ENCODE results near the gene ZDHHC17. TPM values are rescaled to one million over a fixed set of nuclear protein-coding genes. Genes with fewer than 3 reads are reported as not detected.

ZDHHC17 gene
- total RNA-seq, 1 donor from 2014 or later = 58.8 TPM

GRCh38 chr12:76739896-76740295, 24.0 kb upstream of the ZDHHC17 start:
- Mint-ChIP-seq H3K4me3 (no peak overlapping the region), H3K9me3 (peaks cover 16% of the 10 kb centered on the region), H3K27me3 (ENCODE audit: low read depth) (no peaks in the 10 kb centered on the region), H3K4me1 (peaks cover 4% of the 10 kb centered on the region), H3K27ac (ENCODE audit: unreplicated experiment) (no peak overlapping the region), H3K36me3 (ENCODE audit: low read depth) (peaks cover 20% of the 10 kb centered on the region)
- no peak for DNase-seq (ENCODE audit: low read depth, low spot score)
- TF ChIP-seq CTCF (conservative IDR thresholded peaks at IDR 0.05) = no peak

DNA sequence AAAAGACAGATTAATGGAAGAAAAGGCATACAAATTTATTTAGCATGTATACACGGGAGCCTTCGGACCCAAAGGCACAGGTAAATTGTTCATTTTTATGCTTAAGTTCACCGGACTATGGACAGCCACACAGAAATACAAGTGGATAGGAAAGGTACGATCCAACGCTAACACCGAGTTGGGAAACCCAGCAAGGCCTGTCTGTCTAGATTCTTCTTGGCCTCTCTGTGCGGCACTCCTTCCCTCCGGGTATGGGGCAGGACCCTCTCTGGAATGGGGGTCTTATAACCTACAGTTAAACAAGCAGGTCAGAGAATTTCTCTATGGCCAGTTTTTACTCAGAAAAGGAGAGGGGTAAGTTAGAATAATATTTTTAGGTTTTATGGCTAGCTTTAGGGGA, 23.4 kb upstream of the ZDHHC17 start:
- peaks cover 16% of the 10 kb centered on the region for H3K9me3 Mint-ChIP-seq
- no peaks in the 10 kb centered on the region for H3K27me3 Mint-ChIP-seq (ENCODE audit: low read depth)
- no peak for TF ChIP-seq CTCF (conservative IDR thresholded peaks at IDR 0.05)

GRCh38 chr12:76745343-76745742, 18.6 kb upstream of the ZDHHC17 start:
- Mint-ChIP-seq H3K4me1 (no peaks in the 10 kb centered on the region), H3K4me3 (no peak overlapping the region), H3K27ac (ENCODE audit: unreplicated experiment) (no peak overlapping the region), H3K9me3 (peaks cover 4% of the 10 kb centered on the region), H3K36me3 (ENCODE audit: low read depth) (no peaks in the 10 kb centered on the region), H3K27me3 (ENCODE audit: low read depth) (no peaks in the 10 kb centered on the region)
- no peak for DNase-seq (ENCODE audit: low read depth, low spot score)
- no peak for TF ChIP-seq CTCF (conservative IDR thresholded peaks at IDR 0.05)

More for the DNA sequence above, 23.4 kb upstream of the ZDHHC17 start:
- Mint-ChIP-seq H3K27ac (ENCODE audit: unreplicated experiment) (no peak overlapping the region), H3K4me3 (no peak overlapping the region), H3K4me1 (peaks cover 4% of the 10 kb centered on the region), H3K36me3 (ENCODE audit: low read depth) (peaks cover 20% of the 10 kb centered on the region)
- no peak for DNase-seq (ENCODE audit: low read depth, low spot score)

DNA sequence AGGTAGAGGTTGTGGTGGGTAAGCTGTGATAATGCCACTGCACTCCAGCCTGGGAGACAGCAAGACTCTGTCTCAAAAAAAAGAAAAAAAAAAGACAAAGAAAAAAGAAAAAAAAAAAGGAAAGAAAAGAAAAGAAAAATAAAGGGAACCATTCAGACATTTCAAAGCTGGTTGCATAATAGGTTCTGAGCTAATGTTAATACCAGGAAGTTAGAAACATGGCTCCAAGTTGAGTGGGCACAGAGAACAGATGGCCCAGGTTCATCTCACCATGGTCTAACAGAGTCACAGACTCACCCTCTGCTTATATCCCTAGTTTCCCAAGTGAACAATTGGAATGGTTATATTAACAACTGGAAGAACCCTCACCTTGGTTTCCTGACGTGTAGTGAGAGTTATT, 17.4 kb upstream of the ZDHHC17 start:
- Mint-ChIP-seq H3K27me3 (ENCODE audit: low read depth) (no peaks in the 10 kb centered on the region), H3K4me1 (no peaks in the 10 kb centered on the region), H3K27ac (ENCODE audit: unreplicated experiment) (no peak overlapping the region), H3K9me3 (peaks cover 4% of the 10 kb centered on the region), H3K36me3 (ENCODE audit: low read depth) (no peaks in the 10 kb centered on the region), H3K4me3 (no peak overlapping the region)
- DNase-seq (ENCODE audit: low read depth, low spot score) = no peak
- no peak for TF ChIP-seq CTCF (conservative IDR thresholded peaks at IDR 0.05)

GRCh38 chr12:76747245-76747644, 16.7 kb upstream of the ZDHHC17 start:
- Mint-ChIP-seq H3K4me1 (no peaks in the 10 kb centered on the region), H3K27ac (ENCODE audit: unreplicated experiment) (no peak overlapping the region), H3K4me3 (no peak overlapping the region), H3K27me3 (ENCODE audit: low read depth) (no peaks in the 10 kb centered on the region), H3K36me3 (ENCODE audit: low read depth) (no peaks in the 10 kb centered on the region), H3K9me3 (peaks cover 4% of the 10 kb centered on the region)
- DNase-seq (ENCODE audit: low read depth, low spot score) = no peak
- no peak for TF ChIP-seq CTCF (conservative IDR thresholded peaks at IDR 0.05)

Data from neural crest cell (in vitro differentiated cells).